Smooth muscle cell of the coronary artery (primary cell): ENCODE measurements around the gene ENO1. TPM values are rescaled to one million over a fixed set of nuclear protein-coding genes. Genes with fewer than 3 reads are reported as not detected.

Source experiments
- total RNA-seq: library from RNA; depleted of rRNA; stranded (reverse); fragments of >200 nt; gene quantifications from 2 replicates; pipeline ENCODE4 v1.2.3, GENCODE V29; 2014; ENCODE audit warnings: low replicate concordance

The ENO1 gene
- 1,017 and 1,703 TPM in 2 replicates for total RNA-seq

DNA sequence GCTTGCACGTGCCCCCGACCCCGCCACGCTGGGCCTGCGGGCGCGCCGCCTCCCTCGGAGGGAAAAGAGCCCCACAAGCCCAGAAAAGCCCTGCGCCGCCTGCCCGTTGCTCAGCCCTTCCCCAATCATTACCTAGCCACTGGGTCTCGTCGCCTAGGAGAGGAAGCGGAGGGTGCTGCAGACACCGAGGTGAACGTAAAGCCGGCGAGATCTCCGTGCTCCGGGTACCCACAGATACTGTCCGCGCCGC, at the start of gene ENO1:
Gene ENO1, minus strand, starts transcription at position 239 of the 250 bp plus-strand sequence. CDS start 3,778 bp downstream, outside the sequence.

GRCh38 chr1:8817412-8818324, 60.8 kb downstream of the ENO1 start, which contains the start of gene RERE:
Gene RERE, minus strand, starts transcription at chr1:8817640.

Other genes with a start within 250 kb of the ENO1 start
- 29.3 and 63.0 TPM in 2 replicates for gene RERE, start 61.0 kb downstream of the ENO1 start, total RNA-seq
- gene CA6, start 67.2 kb upstream of the ENO1 start, total RNA-seq: not detected in 2 replicates
- not detected in 2 replicates for gene SLC2A7, start 147.7 kb upstream of the ENO1 start, total RNA-seq
- gene SLC2A5, start 190.9 kb upstream of the ENO1 start, total RNA-seq: 1.1 and 23.5 TPM in 2 replicates